Breast epithelium (tissue), 4 donors: ENCODE data around the gene PCYT2. TPM values are rescaled to one million over a fixed set of nuclear protein-coding genes. Genes with fewer than 3 reads are reported as not detected.
A peak's percentile ranks its signal among the peaks of the same experiment; 100 is the strongest.

Experiments used
- DNase-seq, 2 donors: peaks; one replicate each; pipeline ENCODE4 v3.0.0-alpha.2; 2019; ENCODE audit warnings: low spot score in 2 of 2
- H3K27ac ChIP-seq, 2 donors: fragments of 200-600 bp; sonication (generic) in 1 of 2; one replicate each; pipeline ENCODE4 v1.5.1; 2016 to 2019; ENCODE audit warnings: mild to moderate bottlenecking in 1 of 2
- H3K27me3 ChIP-seq, 2 donors: fragments of 200-600 bp; sonication (generic) in 1 of 2; one replicate each; pipeline versions ENCODE4 v1.5.1 to v1.6.0; 2017 to 2019; ENCODE audit warnings: control low read depth in 1 of 2, mild to moderate bottlenecking in 1 of 2
- H3K36me3 ChIP-seq: fragments of 200-600 bp; one replicate; pipeline ENCODE4 v1.5.1; 2019
- H3K4me1 ChIP-seq, 2 donors: fragments of 200-600 bp; sonication (generic); one replicate each; pipeline ENCODE4 v1.5.1; 2016 to 2019; ENCODE audit warnings: control low read depth in 1 of 2
- H3K4me3 ChIP-seq, 3 donors: fragments of 200-600 bp; sonication (generic); 1 replicate in 2 of 3; 2 replicates in 1 of 3; pipeline ENCODE4 v1.5.1; 2016 to 2019; ENCODE audit warnings: mild to moderate bottlenecking in 3 of 3, moderate library complexity in 2 of 3
- H3K9me3 ChIP-seq, 2 donors: fragments of 200-600 bp; sonication (generic) in 1 of 2; one replicate each; pipeline ENCODE4 v1.5.1; 2016 to 2019; ENCODE audit warnings: control low read depth in 1 of 2
- POLR2A ChIP-seq: fragments of 450-650 bp; IDR thresholded peaks from one replicate; pipeline ENCODE4 v1.6.1; 2016; ENCODE audit warnings: antibody characterized with exemption, mild to moderate bottlenecking, moderate library complexity
- POLR2AphosphoS5 ChIP-seq, 3 donors: sonication (generic); formaldehyde crosslinking; IDR thresholded peaks; one replicate each; pipeline ENCODE4 v1.6.1; 2017; ENCODE audit warnings: antibody characterized with exemption in 3 of 3
- intact Hi-C: fragments of 100-400 bp; cut with DNase I; formaldehyde crosslinking; loops from one replicate; pipeline ENCODE4 v1.15.1; 2023; ENCODE audit warnings: low total_unique reads
- total RNA-seq, 3 donors: library from RNA; depleted of rRNA; stranded (reverse); fragments of >200 nt; gene quantifications; one replicate each; pipeline ENCODE4 v1.1.0, GENCODE V29; 2016
- TF ChIP-seq, protein P1 (sequence below), 3 donors: fragments of 450-650 bp; IDR thresholded peaks; one replicate each; pipeline ENCODE4 v1.5.1; 2016 to 2017; ENCODE audit warnings: antibody characterized with exemption in 3 of 3, mild to moderate bottlenecking in 3 of 3, moderate library complexity in 3 of 3

The PCYT2 gene
- total RNA-seq, 3 donors from 2014 or later = 22.9 to 69.4 (median 35.9) TPM

DNA sequence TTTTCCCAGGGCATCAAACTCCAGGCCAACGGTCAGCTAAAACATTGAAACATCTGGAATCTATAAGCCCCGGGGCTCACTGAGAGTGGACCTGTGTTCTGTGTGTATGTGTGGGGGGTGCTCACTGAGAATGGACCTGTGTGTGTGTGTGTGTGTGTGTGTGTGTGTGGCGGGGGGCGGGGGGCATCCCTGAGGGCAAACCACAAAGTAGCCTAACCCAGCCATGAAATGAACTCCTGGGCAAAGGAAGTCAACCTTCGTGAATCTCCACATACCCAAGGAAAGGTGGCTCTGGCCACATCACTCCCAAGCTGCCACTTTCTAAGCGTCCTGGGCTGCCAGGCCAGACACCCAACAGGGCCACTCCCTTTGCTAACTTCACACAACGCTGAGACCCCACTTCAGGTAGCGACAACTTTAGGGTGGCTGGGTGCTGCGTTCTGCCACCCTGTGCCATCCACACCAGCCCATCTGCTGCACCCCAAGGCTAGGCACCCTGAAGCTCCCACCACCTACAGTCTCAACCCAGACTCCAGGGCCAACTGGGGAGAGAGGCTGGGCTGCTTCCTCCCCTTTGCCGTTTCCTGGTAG, 14.8 kb upstream of the PCYT2 start:
- peaks cover 11 to 12% of the 10 kb centered on the region in 2 donors for H3K4me1 ChIP-seq
- no peaks in the 10 kb centered on the region for H3K9me3 ChIP-seq
- peak overlapping the region; percentile 94 to 98 for H3K27ac ChIP-seq
- no peak for DNase-seq
- H3K27me3 ChIP-seq = no peaks in the 10 kb centered on the region
- TF ChIP-seq POLR2A (no peak), POLR2AphosphoS5 (IDR thresholded peaks at IDR 0.05) (no peak)
- TF ChIP-seq, protein P1, sequence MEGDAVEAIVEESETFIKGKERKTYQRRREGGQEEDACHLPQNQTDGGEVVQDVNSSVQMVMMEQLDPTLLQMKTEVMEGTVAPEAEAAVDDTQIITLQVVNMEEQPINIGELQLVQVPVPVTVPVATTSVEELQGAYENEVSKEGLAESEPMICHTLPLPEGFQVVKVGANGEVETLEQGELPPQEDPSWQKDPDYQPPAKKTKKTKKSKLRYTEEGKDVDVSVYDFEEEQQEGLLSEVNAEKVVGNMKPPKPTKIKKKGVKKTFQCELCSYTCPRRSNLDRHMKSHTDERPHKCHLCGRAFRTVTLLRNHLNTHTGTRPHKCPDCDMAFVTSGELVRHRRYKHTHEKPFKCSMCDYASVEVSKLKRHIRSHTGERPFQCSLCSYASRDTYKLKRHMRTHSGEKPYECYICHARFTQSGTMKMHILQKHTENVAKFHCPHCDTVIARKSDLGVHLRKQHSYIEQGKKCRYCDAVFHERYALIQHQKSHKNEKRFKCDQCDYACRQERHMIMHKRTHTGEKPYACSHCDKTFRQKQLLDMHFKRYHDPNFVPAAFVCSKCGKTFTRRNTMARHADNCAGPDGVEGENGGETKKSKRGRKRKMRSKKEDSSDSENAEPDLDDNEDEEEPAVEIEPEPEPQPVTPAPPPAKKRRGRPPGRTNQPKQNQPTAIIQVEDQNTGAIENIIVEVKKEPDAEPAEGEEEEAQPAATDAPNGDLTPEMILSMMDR (IDR thresholded peaks at IDR 0.05) = no peak
- intact Hi-C loops = loop anchor here (1.0 kb wide), 1 partner anchor 36 kb away; no protein-coding TSS in a partner anchor
- peak overlapping the region; percentile 94 to 100 (median 98) for H3K4me3 ChIP-seq
- no peaks in the 10 kb centered on the region for H3K36me3 ChIP-seq

DNA sequence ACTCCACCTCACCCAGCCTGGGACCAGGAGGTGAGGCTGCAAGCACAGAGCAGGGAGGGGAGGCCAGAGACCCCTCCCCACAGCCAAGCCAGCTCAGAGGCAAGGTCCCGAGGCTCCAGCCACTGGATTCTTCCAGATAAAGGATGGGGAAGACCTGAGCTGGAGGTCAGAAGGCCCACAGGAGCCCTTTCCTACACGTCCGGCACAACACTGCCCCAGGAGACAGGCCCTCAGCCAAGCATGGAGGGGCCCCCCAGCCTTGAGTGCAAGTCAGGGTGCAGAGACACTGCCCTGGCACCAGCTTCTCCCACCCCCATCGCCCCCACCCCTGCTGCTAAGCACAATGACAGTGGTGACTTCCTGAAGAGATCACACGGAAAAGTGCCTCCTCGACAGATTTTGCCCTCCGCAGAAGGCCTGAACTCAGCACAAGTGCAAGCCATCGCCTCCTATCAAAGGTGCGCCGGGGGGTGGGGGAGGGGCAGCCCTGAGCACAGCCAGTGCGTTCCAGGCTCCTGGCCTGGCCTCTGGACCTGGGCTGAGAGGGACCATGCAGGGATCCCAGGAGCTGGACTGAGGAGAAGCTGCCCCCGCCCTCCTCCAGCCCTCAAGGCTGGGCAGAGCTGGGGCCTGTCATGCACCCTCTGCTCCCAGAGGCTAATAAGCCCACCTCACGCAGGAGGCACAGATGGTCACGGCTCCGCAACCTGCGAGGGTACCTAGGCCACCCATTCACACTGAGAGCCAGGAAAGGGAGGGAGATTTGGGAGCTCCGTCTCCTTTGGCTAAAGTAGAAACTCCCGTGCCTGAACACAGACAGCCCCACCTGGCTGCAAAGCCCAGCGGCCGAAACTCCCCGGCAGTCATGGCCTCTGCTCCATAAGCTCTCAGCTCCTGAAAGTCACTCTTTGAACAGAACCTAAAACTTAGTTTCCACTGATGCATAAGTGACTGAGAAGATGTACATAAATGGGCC, 13.6 kb upstream of the PCYT2 start:
- H3K27me3 ChIP-seq = no peaks in the 10 kb centered on the region
- peaks cover 11 to 12% of the 10 kb centered on the region in 2 donors for H3K4me1 ChIP-seq
- no peaks in the 10 kb centered on the region for H3K36me3 ChIP-seq
- H3K4me3 ChIP-seq = no peak overlapping the region
- intact Hi-C loops = loop anchor here (5.0 kb wide), 1 partner anchor 817 kb away; no protein-coding TSS in a partner anchor
- H3K27ac ChIP-seq = peak overlapping the region in 1 of 2 donors; percentile 23
- no peak for DNase-seq
- TF ChIP-seq POLR2A (no peak), POLR2AphosphoS5 (IDR thresholded peaks at IDR 0.05) (no peak)
- TF ChIP-seq, protein P1 (IDR thresholded peaks at IDR 0.05) = no peak
- no peaks in the 10 kb centered on the region for H3K9me3 ChIP-seq

DNA sequence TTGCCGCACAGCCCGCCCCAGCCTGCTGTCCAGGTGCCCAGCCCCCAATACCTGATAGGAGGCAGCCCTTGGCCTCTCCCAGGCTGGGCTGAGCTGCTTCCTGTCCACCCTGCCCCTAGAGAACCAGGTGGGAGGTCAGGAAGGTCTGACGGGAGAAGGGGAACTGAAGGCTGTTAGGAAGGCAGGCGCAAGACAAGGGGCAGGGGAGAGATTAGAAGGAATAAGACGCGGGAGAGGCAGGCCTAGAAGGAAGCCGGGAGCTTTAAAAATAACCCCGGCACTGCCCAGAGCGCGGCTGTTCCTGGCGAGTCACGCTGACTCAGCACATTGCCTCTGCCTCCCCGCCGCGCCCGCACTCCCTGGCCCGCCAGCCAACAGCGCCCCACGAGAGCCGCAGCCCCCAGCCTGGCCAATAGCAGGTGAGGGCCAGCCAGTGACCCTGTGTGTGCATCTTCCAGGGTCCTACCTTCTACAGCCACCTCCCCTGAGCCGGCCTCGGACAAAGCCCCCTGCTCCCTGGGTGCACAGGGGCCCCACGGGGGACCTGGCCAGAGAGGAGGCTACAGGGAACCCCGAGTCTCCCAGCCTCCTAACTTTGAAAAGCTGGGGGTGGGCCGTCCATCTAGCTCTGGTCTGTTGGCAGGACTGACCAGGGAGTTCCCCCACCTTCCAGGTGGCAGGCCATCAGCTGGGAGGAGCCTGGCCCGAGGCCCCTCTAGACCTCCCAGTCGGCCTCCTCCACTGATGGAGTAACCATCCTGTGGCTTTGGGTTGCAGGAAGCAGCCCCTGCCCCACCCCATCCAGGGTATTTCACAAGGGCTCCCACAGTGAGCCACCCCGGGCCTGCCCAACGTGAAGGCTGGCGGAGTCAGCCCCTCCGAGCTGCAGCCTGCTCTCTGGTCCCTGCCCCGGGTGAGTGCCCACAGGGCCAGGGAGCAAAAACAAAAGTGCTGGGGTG, 12.4 kb upstream of the PCYT2 start:
- DNase-seq = no peak
- intact Hi-C loops = loop anchor here (5.0 kb wide), 1 partner anchor 819 kb away; no protein-coding TSS in a partner anchor
- peak overlapping the region; percentile 14 to 52 (median 25) for H3K4me3 ChIP-seq
- no peaks in the 10 kb centered on the region for H3K36me3 ChIP-seq
- no peaks in the 10 kb centered on the region for H3K9me3 ChIP-seq
- H3K27me3 ChIP-seq = no peaks in the 10 kb centered on the region
- H3K4me1 ChIP-seq = peaks cover 11 to 12% of the 10 kb centered on the region in 2 donors
- H3K27ac ChIP-seq = peak overlapping the region; percentile 23 to 41
- TF ChIP-seq POLR2AphosphoS5 (IDR thresholded peaks at IDR 0.05) = no peak
- no peak for TF ChIP-seq POLR2A
- TF ChIP-seq, protein P1 (IDR thresholded peaks at IDR 0.05) = no peak

DNA sequence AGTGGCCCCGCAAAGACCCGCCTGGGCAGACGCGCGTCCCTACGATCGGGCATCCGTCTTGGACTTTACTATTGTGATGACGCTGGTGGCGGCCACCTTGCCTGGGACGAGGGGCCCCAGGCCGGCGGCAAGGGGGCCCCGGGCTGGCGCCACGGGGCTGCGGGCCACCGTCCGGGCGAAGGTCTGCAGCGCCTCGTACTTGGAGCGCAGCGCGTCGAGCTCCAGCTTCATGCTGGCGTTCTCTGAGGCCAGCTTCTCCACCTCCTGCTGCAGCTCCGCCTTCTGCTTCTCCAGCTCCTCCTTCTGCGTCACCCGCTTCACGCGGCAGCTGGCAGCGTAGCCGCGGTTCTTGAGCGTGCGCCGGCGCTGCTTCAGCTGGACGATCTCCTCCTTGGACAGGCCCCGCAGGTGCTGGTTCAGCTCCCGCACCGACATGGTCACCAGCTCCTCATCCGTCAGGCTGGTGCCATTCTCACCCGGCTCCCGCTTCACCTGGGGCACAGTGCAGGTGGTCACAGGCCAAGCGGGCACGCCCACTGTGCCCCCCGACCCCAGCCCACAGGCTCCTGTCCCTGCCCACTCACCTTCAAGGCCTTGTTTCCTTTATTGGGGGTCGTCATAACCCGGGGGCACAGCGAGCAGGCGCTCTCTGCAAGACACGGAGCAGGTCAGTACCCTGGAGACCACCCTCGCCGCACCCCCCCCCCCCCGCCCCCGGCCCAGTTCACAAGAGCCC, 11.5 kb upstream of the PCYT2 start:
- peak overlapping the region; percentile 23 to 41 for H3K27ac ChIP-seq
- H3K4me3 ChIP-seq = peak overlapping the region; percentile 14 to 52 (median 25)
- H3K9me3 ChIP-seq = no peaks in the 10 kb centered on the region
- peaks cover 9 to 11% of the 10 kb centered on the region in 2 donors for H3K4me1 ChIP-seq
- no peak for DNase-seq
- TF ChIP-seq, protein P1 (IDR thresholded peaks at IDR 0.05) = no peak
- no peak for TF ChIP-seq POLR2AphosphoS5 (IDR thresholded peaks at IDR 0.05)
- TF ChIP-seq POLR2A = no peak
- H3K36me3 ChIP-seq = no peaks in the 10 kb centered on the region
- intact Hi-C loops = loop anchor here (5.0 kb wide), 1 partner anchor 820 kb away; no protein-coding TSS in a partner anchor
- no peaks in the 10 kb centered on the region for H3K27me3 ChIP-seq
